ENCODE results near the gene C2.
"Not testable (repeated sequence)": the region's sequence is repeated elsewhere in the genome, so short reads cannot be mapped to it uniquely, and the experiment has no call there.

The C2 gene

GRCh38 chr6:31930962-31931361, 3.4 kb downstream of the C2 start:
- DNase-seq: no peak

- DNase-seq: not testable (repeated sequence)
Measured at GRCh38 chr6:31932137-31932536, 4.6 kb downstream of the C2 start.

- no peak for DNase-seq
Measured at GRCh38 chr6:31933537-31933936, 6.0 kb downstream of the C2 start.

- DNase-seq: no peak
Measured at GRCh38 chr6:31935021-31935420, 7.5 kb downstream of the C2 start.

- DNase-seq: no peak
Measured at GRCh38 chr6:31935823-31936222, 8.3 kb downstream of the C2 start.

GRCh38 chr6:31940256-31940664, 12.7 kb downstream of the C2 start:
- no peak for DNase-seq

- DNase-seq: no peak
Measured at GRCh38 chr6:31943742-31944141, 16.2 kb downstream of the C2 start.

- DNase-seq: no peak
Measured at GRCh38 chr6:31945154-31945506, 17.6 kb downstream of the C2 start.

GRCh38 chr6:31945507-31946369, 18.2 kb downstream of the C2 start, which contains the start of gene CFB:
Gene CFB (plus strand): TSS chr6:31946095. CDS start chr6:31946222, 127 bp downstream.
- DNase-seq: peak; percentile 93

- DNase-seq: no peak
Measured at GRCh38 chr6:31946370-31946885, 18.9 kb downstream of the C2 start.

- no peak for DNase-seq
Measured at GRCh38 chr6:31947070-31947675, 19.7 kb downstream of the C2 start.

- no peak for DNase-seq
Measured at GRCh38 chr6:31947864-31948263, 20.3 kb downstream of the C2 start.

- no peak for DNase-seq
Measured at GRCh38 chr6:31948306-31948705, 20.8 kb downstream of the C2 start.

GRCh38 chr6:31948753-31949413, 21.4 kb downstream of the C2 start:
- DNase-seq: no peak

GRCh38 chr6:31949926-31950548, 22.5 kb downstream of the C2 start:
- DNase-seq: no peak

- peak; percentile 46 for DNase-seq
Measured at GRCh38 chr6:31952140-31952805, 24.8 kb downstream of the C2 start.

- no peak for DNase-seq
Measured at GRCh38 chr6:31952890-31953289, 25.4 kb downstream of the C2 start.

GRCh38 chr6:31954511-31954910, 27.0 kb downstream of the C2 start:
- no peak for DNase-seq

- no peak for DNase-seq
Measured at GRCh38 chr6:31956796-31957195, 29.3 kb downstream of the C2 start.

- no peak for DNase-seq
Measured at GRCh38 chr6:31958412-31958740, 30.9 kb downstream of the C2 start.

GRCh38 chr6:31958741-31959739, 31.5 kb downstream of the C2 start, which contains the start of the genes NELFE and SKIC2:
Gene NELFE (minus strand): TSS chr6:31958971. CDS start chr6:31958446, 525 bp downstream.
Gene SKIC2 (plus strand): TSS chr6:31959175. CDS start chr6:31959193, 18 bp downstream.
- DNase-seq: peak; percentile 99
